Measurements from ENCODE around the gene AMFR.

AMFR gene

GRCh38 chr16:56312556-56312955 lies 112.8 kb downstream of the AMFR start:
- DNase-seq, result no peak

DNA sequence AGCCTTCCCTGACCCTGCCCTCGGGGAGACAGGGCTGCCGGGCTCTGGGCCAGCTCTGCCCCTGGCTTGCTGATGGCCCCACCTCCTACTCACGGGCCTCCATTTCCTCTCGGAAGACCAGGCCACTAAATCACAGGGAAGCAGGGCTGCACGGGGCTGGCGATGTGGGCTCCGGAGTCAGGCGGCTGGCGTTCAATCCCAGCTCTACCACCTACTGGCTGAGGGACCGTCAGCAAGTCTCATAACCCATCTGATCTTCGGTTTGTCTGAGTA lies 113.4 kb downstream of the AMFR start:
- no peak for DNase-seq
